Measurements from ENCODE around the gene OSBPL3. TPM values are rescaled to one million over a fixed set of nuclear protein-coding genes. Genes with fewer than 3 reads are reported as not detected.

Gene OSBPL3
- total RNA-seq, 4 donors from 2014 or later: 3.1 to 7.0 (median 5.3) TPM

GRCh38 chr7:24942226-24942625, 37.8 kb downstream of the OSBPL3 start:
- no peaks in the 10 kb centered on the region for H3K36me3 ChIP-seq
- H3K27ac ChIP-seq: no peak overlapping the region
- TF ChIP-seq POLR2A (IDR thresholded peaks at IDR 0.05) (no peak), CTCF (IDR thresholded peaks at IDR 0.05 in 4 of 5, conservative IDR thresholded peaks at IDR 0.05 in 1 of 5) (no peak)
- H3K4me3 ChIP-seq: no peak overlapping the region
- no peaks in the 10 kb centered on the region for H3K4me1 ChIP-seq
- no peaks in the 10 kb centered on the region for H3K9me3 ChIP-seq
- intact Hi-C loops (cut with DNase I; ENCODE audit: low total_unique reads) (no loop called here), in situ Hi-C loops (cut with MboI; ENCODE audit: low sequenced_read_pairs in 4 of 4) (no loop called here)
- DNase-seq: no peak
- no peak for ATAC-seq
- no peaks in the 10 kb centered on the region for H3K27me3 ChIP-seq

- no peak for ATAC-seq
- Histone ChIP-seq H3K36me3 (no peaks in the 10 kb centered on the region), H3K4me1 (no peaks in the 10 kb centered on the region), H3K9me3 (no peaks in the 10 kb centered on the region), H3K27ac (no peak overlapping the region), H3K4me3 (no peak overlapping the region), H3K27me3 (no peaks in the 10 kb centered on the region)
- DNase-seq: no peak
- TF ChIP-seq POLR2A (IDR thresholded peaks at IDR 0.05): no peak
- no peak for TF ChIP-seq CTCF (IDR thresholded peaks at IDR 0.05 in 4 of 5, conservative IDR thresholded peaks at IDR 0.05 in 1 of 5)
- intact Hi-C loops (cut with DNase I; ENCODE audit: low total_unique reads) (no loop called here), in situ Hi-C loops (cut with MboI; ENCODE audit: low sequenced_read_pairs in 4 of 4) (no loop called here)
Observed at GRCh38 chr7:24939416-24939815, 40.6 kb downstream of the OSBPL3 start.

- H3K36me3 ChIP-seq: no peaks in the 10 kb centered on the region
- no peaks in the 10 kb centered on the region for H3K27me3 ChIP-seq
- no peak overlapping the region for H3K27ac ChIP-seq
- H3K4me3 ChIP-seq: no peak overlapping the region
- ATAC-seq (no peak), DNase-seq (no peak)
- H3K4me1 ChIP-seq: peaks cover 0 to 5% of the 10 kb centered on the region in 2 donors
- no peaks in the 10 kb centered on the region for H3K9me3 ChIP-seq
- intact Hi-C loops (cut with DNase I; ENCODE audit: low total_unique reads): no loop called here
- in situ Hi-C loops (cut with MboI; ENCODE audit: low sequenced_read_pairs in 4 of 4): no loop called here
- no peak for TF ChIP-seq CTCF (IDR thresholded peaks at IDR 0.05 in 4 of 5, conservative IDR thresholded peaks at IDR 0.05 in 1 of 5)
- no peak for TF ChIP-seq POLR2A (IDR thresholded peaks at IDR 0.05)
Observed at GRCh38 chr7:24936121-24936824, 43.7 kb downstream of the OSBPL3 start.

- intact Hi-C loops (cut with DNase I; ENCODE audit: low total_unique reads) (no loop called here), in situ Hi-C loops (cut with MboI; ENCODE audit: low sequenced_read_pairs in 4 of 4) (no loop called here)
- H3K36me3 ChIP-seq: no peaks in the 10 kb centered on the region
- TF ChIP-seq POLR2A (IDR thresholded peaks at IDR 0.05): no peak
- no peak for TF ChIP-seq CTCF (IDR thresholded peaks at IDR 0.05 in 4 of 5, conservative IDR thresholded peaks at IDR 0.05 in 1 of 5)
- peaks cover 0 to 5% of the 10 kb centered on the region in 2 donors for H3K4me1 ChIP-seq
- H3K27me3 ChIP-seq: no peaks in the 10 kb centered on the region
- H3K9me3 ChIP-seq: no peaks in the 10 kb centered on the region
- DNase-seq (no peak), ATAC-seq (no peak)
- H3K27ac ChIP-seq: no peak overlapping the region
- H3K4me3 ChIP-seq: no peak overlapping the region
Observed at GRCh38 chr7:24933298-24933697, 46.7 kb downstream of the OSBPL3 start.

GRCh38 chr7:24932815-24933214, 47.2 kb downstream of the OSBPL3 start:
- H3K27me3 ChIP-seq: no peaks in the 10 kb centered on the region
- no peak for DNase-seq
- H3K36me3 ChIP-seq: no peaks in the 10 kb centered on the region
- H3K27ac ChIP-seq: no peak overlapping the region
- TF ChIP-seq POLR2A (IDR thresholded peaks at IDR 0.05): no peak
- no peak for TF ChIP-seq CTCF (IDR thresholded peaks at IDR 0.05 in 4 of 5, conservative IDR thresholded peaks at IDR 0.05 in 1 of 5)
- H3K4me1 ChIP-seq: peaks cover 1 to 5% of the 10 kb centered on the region in 2 donors
- in situ Hi-C loops (cut with MboI; ENCODE audit: low sequenced_read_pairs in 4 of 4) (no loop called here), intact Hi-C loops (cut with DNase I; ENCODE audit: low total_unique reads) (no loop called here)
- H3K4me3 ChIP-seq: no peak overlapping the region
- no peak for ATAC-seq
- no peaks in the 10 kb centered on the region for H3K9me3 ChIP-seq

Data from gastrocnemius medialis (tissue), 4 donors.